Loucy (cell line): Measurements from ENCODE around the gene SPINK7.

ENCODE experiments used
- H2AFZ ChIP-seq: fragments of 200-600 bp; sonication (generic); 2 replicates; pipeline ENCODE4 v1.6.0; 2016; ENCODE audit warnings: antibody characterized with exemption, mild to moderate bottlenecking, low read length, moderate library complexity
- H3F3A ChIP-seq: fragments of 200-600 bp; 2 replicates; pipeline ENCODE4 v1.6.0; 2016; ENCODE audit warnings: antibody characterized with exemption, low read depth, mild to moderate bottlenecking
- H3K27me3 ChIP-seq: fragments of 200-600 bp; sonication (generic); 2 replicates; pipeline ENCODE4 v1.6.1; 2014; ENCODE audit warnings: low read length, mild to moderate bottlenecking; ENCODE audit not compliant: insufficient read depth, poor library complexity, severe bottlenecking
- H3K36me3 ChIP-seq: fragments of 200-600 bp; sonication (generic); 2 replicates; pipeline ENCODE4 v1.6.1; 2016; ENCODE audit warnings: low read length; ENCODE audit not compliant: insufficient read depth
- H3K4me1 ChIP-seq: fragments of 200-600 bp; sonication (generic); 2 replicates; pipeline ENCODE4 v1.5.1; 2014; ENCODE audit warnings: low read length, mild to moderate bottlenecking; ENCODE audit not compliant: insufficient read depth, poor library complexity, severe bottlenecking
- H3K4me2 ChIP-seq: fragments of 200-600 bp; sonication (generic); 2 replicates; pipeline ENCODE4 v1.6.0; 2014; ENCODE audit warnings: antibody characterized with exemption, low read length, low read depth, mild to moderate bottlenecking; ENCODE audit not compliant: poor library complexity, severe bottlenecking
- H3K4me3 ChIP-seq: fragments of 200-600 bp; sonication (generic); 2 replicates; pipeline ENCODE4 v1.5.1; 2014; ENCODE audit warnings: low read length, mild to moderate bottlenecking, mixed read lengths; ENCODE audit not compliant: poor library complexity, severe bottlenecking
- H3K79me2 ChIP-seq: fragments of 200-600 bp; sonication (generic); 2 replicates; pipeline ENCODE4 v1.6.1; 2014; ENCODE audit warnings: low read length; ENCODE audit not compliant: insufficient read depth
- H3K9ac ChIP-seq: fragments of 200-600 bp; sonication (generic); 2 replicates; pipeline ENCODE4 v1.6.0; 2014; ENCODE audit warnings: mild to moderate bottlenecking, low read depth, low read length, moderate library complexity; ENCODE audit not compliant: poor library complexity, severe bottlenecking
- H3K9me2 ChIP-seq: fragments of 200-600 bp; sonication (generic); replicated peaks from 2 replicates; pipeline ENCODE4 v1.6.1; 2016; ENCODE audit warnings: low read depth, low read length, mixed read lengths
- H3K9me3 ChIP-seq: fragments of 200-600 bp; sonication (generic); 2 replicates; pipeline ENCODE4 v1.6.1; 2014; ENCODE audit warnings: mild to moderate bottlenecking, antibody characterized with exemption, low read length, low read depth; ENCODE audit not compliant: insufficient read depth
- H4K20me1 ChIP-seq: fragments of 200-600 bp; sonication (generic); 2 replicates; pipeline ENCODE4 v1.6.0; 2014; ENCODE audit warnings: antibody characterized with exemption, low read length, mild to moderate bottlenecking; ENCODE audit not compliant: insufficient read depth, poor library complexity, severe bottlenecking
- CTCF ChIP-seq: fragments of 200-600 bp; sonication (generic); conservative IDR thresholded peaks from 2 replicates; pipeline ENCODE4 v1.5.1; 2014; ENCODE audit warnings: mild to moderate bottlenecking, antibody characterized with exemption, low read length
- EZH2phosphoT487 ChIP-seq: fragments of 200-600 bp; IDR thresholded peaks from 2 replicates; pipeline ENCODE4 v1.6.1; 2018; ENCODE audit warnings: antibody characterized with exemption, mild to moderate bottlenecking, moderate library complexity, borderline replicate concordance

Gene SPINK7

GRCh38 chr5:148335259-148335658 is 23.0 kb downstream of the SPINK7 start, which contains the start of gene SPINK9:
Gene SPINK9, plus strand, starts transcription at chr5:148335559. Its CDS starts 55 bp downstream, at chr5:148335614.
- Histone ChIP-seq H3K9ac (no peak within 1 kb of the TSS), H3K9me2 (no peaks in the 10 kb centered on the region), H3K4me1 (no peaks in the 10 kb centered on the region), H4K20me1 (no peaks in the 10 kb centered on the region), H3K79me2 (no peaks in the 10 kb centered on the region), H3K36me3 (no peaks in the 10 kb centered on the region), H3K4me2 (no peak within 1 kb of the TSS), H3K27me3 (no peaks in the 10 kb centered on the region), H2AFZ (no peak within 1 kb of the TSS), H3K4me3 (no peak within 1 kb of the TSS), H3K9me3 (no peaks in the 10 kb centered on the region), H3F3A (no peaks in the 10 kb centered on the region)
- TF ChIP-seq CTCF, result no peak
- TF ChIP-seq EZH2phosphoT487, result no peak

DNA sequence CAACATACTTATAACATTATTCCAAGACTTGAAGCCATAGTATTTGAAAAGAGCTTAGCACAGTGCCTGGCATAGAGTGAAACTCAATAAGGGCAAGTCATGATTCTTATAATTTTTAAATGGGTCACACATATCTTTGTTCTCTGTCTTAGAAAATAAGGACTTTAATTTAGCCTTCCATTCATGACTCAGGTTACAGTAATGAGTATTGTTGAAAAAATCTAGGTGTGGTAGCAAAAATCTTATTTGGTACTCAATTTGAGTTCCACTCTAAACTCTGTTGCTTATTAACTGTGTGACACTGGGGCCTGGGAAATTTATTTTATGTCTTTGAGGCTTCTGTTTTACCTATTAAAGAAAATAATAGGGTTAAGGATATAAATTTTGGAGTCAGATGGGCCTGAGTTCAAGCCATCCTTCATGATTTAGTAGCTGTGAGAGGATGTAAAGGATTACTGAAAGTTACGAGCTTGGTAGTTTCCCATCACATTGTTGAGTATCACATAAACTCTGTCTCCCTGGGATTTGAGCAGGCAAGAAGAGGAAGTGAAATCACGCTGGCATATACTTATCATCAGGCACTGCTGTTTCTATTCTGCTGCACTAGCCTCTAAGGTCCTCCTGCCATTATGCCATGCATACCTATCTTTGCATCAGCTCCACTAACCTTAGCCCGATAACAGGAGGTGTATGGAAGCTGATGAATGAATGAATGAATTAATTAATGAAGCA is 24.6 kb downstream of the SPINK7 start:
- Histone ChIP-seq H3K36me3 (no peaks in the 10 kb centered on the region), H3K79me2 (no peaks in the 10 kb centered on the region), H3K4me3 (no peak overlapping the region), H3F3A (no peaks in the 10 kb centered on the region), H2AFZ (no peak overlapping the region), H3K4me1 (no peaks in the 10 kb centered on the region), H3K9me2 (no peaks in the 10 kb centered on the region), H3K27me3 (no peaks in the 10 kb centered on the region), H3K9me3 (no peaks in the 10 kb centered on the region), H3K4me2 (no peak overlapping the region), H4K20me1 (no peaks in the 10 kb centered on the region), H3K9ac (no peak overlapping the region)
- TF ChIP-seq EZH2phosphoT487 (no peak), CTCF (no peak)

GRCh38 chr5:148342371-148343045 is 30.3 kb downstream of the SPINK7 start:
- H2AFZ ChIP-seq, result no peak overlapping the region
- TF ChIP-seq EZH2phosphoT487 (no peak), CTCF (no peak)
- H3K4me1 ChIP-seq, result no peaks in the 10 kb centered on the region
- H4K20me1 ChIP-seq, result no peaks in the 10 kb centered on the region
- no peaks in the 10 kb centered on the region for H3K9me2 ChIP-seq
- no peaks in the 10 kb centered on the region for H3K36me3 ChIP-seq
- H3F3A ChIP-seq, result no peaks in the 10 kb centered on the region
- H3K9me3 ChIP-seq, result no peaks in the 10 kb centered on the region
- H3K79me2 ChIP-seq, result no peaks in the 10 kb centered on the region
- H3K4me2 ChIP-seq, result no peak overlapping the region
- H3K4me3 ChIP-seq, result no peak overlapping the region
- H3K27me3 ChIP-seq, result no peaks in the 10 kb centered on the region
- no peak overlapping the region for H3K9ac ChIP-seq
